AG04450 (cell line): ENCODE measurements around the gene HIPK2. TPM values are rescaled to one million over a fixed set of nuclear protein-coding genes. Genes with fewer than 3 reads are reported as not detected.

Source experiments
- CTCF ChIA-PET: fragments of 300-600, 350-600 bp; formaldehyde crosslinking; extraction: SDS; loops from one replicate; lab custom pipeline; 2022; ENCODE audit warnings: antibody characterized with exemption, inconsistent platforms; lab: Charles Lee
- POLR2A ChIA-PET: fragments of 350-600 bp; formaldehyde crosslinking; extraction: SDS; loops from one replicate; lab custom pipeline; 2021; ENCODE audit warnings: antibody characterized with exemption, inconsistent platforms; lab: Yijun Ruan, JAX
- DNase-seq: peaks from one replicate; pipeline ENCODE4 v3.0.0-alpha.2; 2011; ENCODE audit warnings: low read depth, low spot score
- H3K27ac ChIP-seq: one replicate; pipeline ENCODE4 v1.5.1; 2012; ENCODE audit warnings: low read depth, low read length, control low read depth
- H3K27me3 ChIP-seq: one replicate; pipeline ENCODE4 v1.6.0; 2012; ENCODE audit warnings: low read length; ENCODE audit not compliant: control insufficient read depth, insufficient read depth
- H3K4me3 ChIP-seq: 2 replicates; pipeline ENCODE4 v1.5.1; 2011; ENCODE audit warnings: mild to moderate bottlenecking, low read depth, low read length, control low read depth
- H3K9me3 ChIP-seq: 2 replicates; pipeline ENCODE4 v1.5.1; 2012; ENCODE audit warnings: low read length; ENCODE audit not compliant: control insufficient read depth, insufficient read depth
- polyA plus RNA-seq: library from polyadenylated mRNA; depleted of rRNA; stranded (reverse); fragments of >200 nt; gene quantifications from 2 replicates; pipeline ENCODE4 v1.2.3, GENCODE V29; 2011; rRNA removed
- TF ChIP-seq, protein P1 (sequence below): IDR thresholded peaks from 2 replicates; pipeline ENCODE4 v1.5.1; 2011; ENCODE audit warnings: low read depth, low read length, control low read depth, inconsistent platforms

The HIPK2 gene
- polyA plus RNA-seq, 1 experiment = 61.4 TPM

DNA sequence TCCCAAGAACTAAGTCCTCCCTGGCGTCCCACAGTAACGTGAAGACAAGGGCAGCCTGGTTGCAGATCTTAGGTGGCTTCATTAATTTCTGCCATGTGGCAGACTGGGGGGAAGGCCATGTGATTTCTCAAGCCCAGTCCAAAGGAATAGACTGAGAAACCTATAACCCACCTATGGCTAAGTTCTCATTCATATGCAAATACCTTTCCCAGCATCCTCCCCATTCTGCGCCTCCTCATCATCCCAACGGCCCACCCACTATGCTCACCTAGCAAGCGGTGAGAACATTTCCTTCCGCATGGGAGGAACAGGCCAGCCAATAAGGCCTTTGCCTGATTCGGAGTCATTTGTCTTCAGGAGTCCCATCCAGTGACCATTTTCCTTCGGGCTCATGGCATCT lies 262.5 kb downstream of the HIPK2 start:
- TF ChIP-seq, protein P1, sequence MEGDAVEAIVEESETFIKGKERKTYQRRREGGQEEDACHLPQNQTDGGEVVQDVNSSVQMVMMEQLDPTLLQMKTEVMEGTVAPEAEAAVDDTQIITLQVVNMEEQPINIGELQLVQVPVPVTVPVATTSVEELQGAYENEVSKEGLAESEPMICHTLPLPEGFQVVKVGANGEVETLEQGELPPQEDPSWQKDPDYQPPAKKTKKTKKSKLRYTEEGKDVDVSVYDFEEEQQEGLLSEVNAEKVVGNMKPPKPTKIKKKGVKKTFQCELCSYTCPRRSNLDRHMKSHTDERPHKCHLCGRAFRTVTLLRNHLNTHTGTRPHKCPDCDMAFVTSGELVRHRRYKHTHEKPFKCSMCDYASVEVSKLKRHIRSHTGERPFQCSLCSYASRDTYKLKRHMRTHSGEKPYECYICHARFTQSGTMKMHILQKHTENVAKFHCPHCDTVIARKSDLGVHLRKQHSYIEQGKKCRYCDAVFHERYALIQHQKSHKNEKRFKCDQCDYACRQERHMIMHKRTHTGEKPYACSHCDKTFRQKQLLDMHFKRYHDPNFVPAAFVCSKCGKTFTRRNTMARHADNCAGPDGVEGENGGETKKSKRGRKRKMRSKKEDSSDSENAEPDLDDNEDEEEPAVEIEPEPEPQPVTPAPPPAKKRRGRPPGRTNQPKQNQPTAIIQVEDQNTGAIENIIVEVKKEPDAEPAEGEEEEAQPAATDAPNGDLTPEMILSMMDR = no peak

More for the DNA sequence above, 262.5 kb downstream of the HIPK2 start:
- peaks cover 37% of the 10 kb centered on the region for H3K27me3 ChIP-seq
- no peak for DNase-seq
- H3K27ac ChIP-seq = no peak overlapping the region
- no peaks in the 10 kb centered on the region for H3K9me3 ChIP-seq
- ChIA-PET POLR2A (no interaction called here), CTCF (no interaction called here)
- no peak overlapping the region for H3K4me3 ChIP-seq

Other genes with a start within 250 kb of the HIPK2 start
- gene TBXAS1, start 51.3 kb upstream of the HIPK2 start, polyA plus RNA-seq = 51.3 and 53.2 TPM in 2 replicates